H7 (cell line): ENCODE results near the gene ZNF225. TPM values are rescaled to one million over a fixed set of nuclear protein-coding genes. Genes with fewer than 3 reads are reported as not detected.
"Not testable (repeated sequence)": the region's sequence is repeated elsewhere in the genome, so short reads cannot be mapped to it uniquely, and the experiment has no call there.

Experiments used
- DNase-seq: peaks from one replicate; pipeline ENCODE4 v3.0.0; 2012
- H3K27me3 ChIP-seq: 2 replicates; pipeline ENCODE4 v1.6.0; 2011; ENCODE audit warnings: mild to moderate bottlenecking, low read length; ENCODE audit not compliant: control insufficient read depth, insufficient read depth
- H3K36me3 ChIP-seq: replicated peaks from 2 replicates; pipeline ENCODE4 v1.5.1; 2011; ENCODE audit warnings: low read length; ENCODE audit not compliant: control insufficient read depth, insufficient read depth
- H3K4me3 ChIP-seq: 2 replicates; pipeline ENCODE4 v1.5.1; 2011; ENCODE audit warnings: low read depth, mild to moderate bottlenecking, control low read depth, low read length, moderate library complexity; ENCODE audit not compliant: insufficient read depth
- total RNA-seq: library from RNA; depleted of rRNA; stranded (reverse); fragments of >200 nt; shearing (Covaris generic); gene quantifications from 2 replicates; pipeline ENCODE4 v1.2.3, GENCODE V29; 2014

Gene ZNF225
- total RNA-seq, 1 experiment from 2014 or later, result 2.4 TPM

- H3K27me3 ChIP-seq, H3K36me3 ChIP-seq, H3K4me3 ChIP-seq, DNase-seq: not testable (repeated sequence)
These were observed 8.0 kb downstream of the ZNF225 start for GRCh38 chr19:44121162-44121561.

- Histone ChIP-seq H3K4me3 (no peak overlapping the region), H3K27me3 (no peaks in the 10 kb centered on the region), H3K36me3 (peaks cover 1% of the 10 kb centered on the region)
- DNase-seq, result no peak
These were observed 18.8 kb downstream of the ZNF225 start for GRCh38 chr19:44131955-44132354.

GRCh38 chr19:44141191-44142058 is 28.2 kb downstream of the ZNF225 start, which contains the start of gene ZNF234:
Gene ZNF234, plus strand, starts transcription at chr19:44141554. Its CDS starts 3,079 bp downstream, at chr19:44144633.
- peak; percentile 81 for DNase-seq
- Histone ChIP-seq H3K36me3 (no peaks in the 10 kb centered on the region), H3K27me3 (no peaks in the 10 kb centered on the region), H3K4me3 (peak within 1 kb of the TSS; percentile 71)

- Histone ChIP-seq H3K4me3 (peak overlapping the region; percentile 71), H3K27me3 (no peaks in the 10 kb centered on the region), H3K36me3 (no peaks in the 10 kb centered on the region)
- peak; percentile 40 for DNase-seq
These were observed 28.8 kb downstream of the ZNF225 start for GRCh38 chr19:44142059-44142433.

- Histone ChIP-seq H3K36me3 (no peaks in the 10 kb centered on the region; the same call in none of the 2 replicates), H3K27me3 (no peaks in the 10 kb centered on the region), H3K4me3 (no peak overlapping the region)
- no peak for DNase-seq
These were observed 36.6 kb downstream of the ZNF225 start for GRCh38 chr19:44149776-44150175.

GRCh38 chr19:44151491-44151890 is 38.3 kb downstream of the ZNF225 start:
- Histone ChIP-seq H3K4me3 (no peak overlapping the region), H3K36me3 (peaks cover 5% of the 10 kb centered on the region), H3K27me3 (no peaks in the 10 kb centered on the region)
- no peak for DNase-seq

- Histone ChIP-seq H3K36me3 (peaks cover 16% of the 10 kb centered on the region), H3K27me3 (no peaks in the 10 kb centered on the region), H3K4me3 (no peak overlapping the region)
- no peak for DNase-seq
These were observed 43.3 kb downstream of the ZNF225 start for GRCh38 chr19:44156475-44156874.

- DNase-seq, result no peak
- H3K36me3 ChIP-seq, result peaks cover 4% of the 10 kb centered on the region; the same call in 1 of the 2 replicates
- no peak overlapping the region for H3K4me3 ChIP-seq
- H3K27me3 ChIP-seq, result no peaks in the 10 kb centered on the region
These were observed 50.6 kb downstream of the ZNF225 start for GRCh38 chr19:44163789-44164188.

- H3K27me3 ChIP-seq, result no peaks in the 10 kb centered on the region
- DNase-seq, result no peak
- H3K36me3 ChIP-seq, result peaks cover 4% of the 10 kb centered on the region; the same call in 1 of the 2 replicates
- H3K4me3 ChIP-seq, result peak overlapping the region; percentile 84
These were observed 51.1 kb downstream of the ZNF225 start for GRCh38 chr19:44164327-44164672.

GRCh38 chr19:44164673-44165512 is 51.7 kb downstream of the ZNF225 start, which contains the start of gene ZNF226:
Gene ZNF226, plus strand, starts transcription at chr19:44165100. Its CDS starts 4,981 bp downstream, at chr19:44170081.
- Histone ChIP-seq H3K27me3 (no peaks in the 10 kb centered on the region), H3K36me3 (peaks cover 7% of the 10 kb centered on the region), H3K4me3 (peak within 1 kb of the TSS; percentile 84)
- DNase-seq, result peak; percentile 79

GRCh38 chr19:44170660-44171059 is 57.5 kb downstream of the ZNF225 start:
- peaks cover 33% of the 10 kb centered on the region for H3K36me3 ChIP-seq
- not testable (repeated sequence) for H3K27me3 ChIP-seq, H3K4me3 ChIP-seq, DNase-seq

GRCh38 chr19:44176590-44176989 is 63.4 kb downstream of the ZNF225 start:
- DNase-seq, result no peak
- Histone ChIP-seq H3K27me3 (no peaks in the 10 kb centered on the region), H3K4me3 (no peak overlapping the region), H3K36me3 (peaks cover 34% of the 10 kb centered on the region)

GRCh38 chr19:44180968-44181367 is 67.8 kb downstream of the ZNF225 start:
- no peak for DNase-seq
- H3K4me3 ChIP-seq, result no peak overlapping the region
- H3K27me3 ChIP-seq, result no peaks in the 10 kb centered on the region
- H3K36me3 ChIP-seq, result peaks cover 8% of the 10 kb centered on the region

- H3K27me3 ChIP-seq, result no peaks in the 10 kb centered on the region
- DNase-seq, result no peak
- no peak overlapping the region for H3K4me3 ChIP-seq
- no peaks in the 10 kb centered on the region for H3K36me3 ChIP-seq
These were observed 68.9 kb downstream of the ZNF225 start for GRCh38 chr19:44182145-44182544.
